COLO668 (cell line): Measurements from ENCODE around the gene ELMO1.

Experiments used
- DNase-seq: peaks from one replicate; lab custom pipeline; 2025; ENCODE audit not compliant: unreplicated experiment; lab: John Stamatoyannopoulos, UW

The ELMO1 gene

GRCh38 chr7:37352251-37352880, 96.3 kb downstream of the ELMO1 start:
- no peak for DNase-seq

GRCh38 chr7:37351716-37352115, 96.9 kb downstream of the ELMO1 start:
- no peak for DNase-seq

GRCh38 chr7:37349979-37350590, 98.6 kb downstream of the ELMO1 start:
- DNase-seq, result no peak

- DNase-seq, result no peak
Measured at GRCh38 chr7:37348982-37349381, 99.7 kb downstream of the ELMO1 start.

GRCh38 chr7:37346761-37347160, 101.9 kb downstream of the ELMO1 start:
- no peak for DNase-seq

GRCh38 chr7:37344886-37345579, 103.6 kb downstream of the ELMO1 start:
- no peak for DNase-seq

GRCh38 chr7:37342688-37343471, 105.8 kb downstream of the ELMO1 start:
- DNase-seq, result no peak

- no peak for DNase-seq
Measured at GRCh38 chr7:37342176-37342687, 106.4 kb downstream of the ELMO1 start.

GRCh38 chr7:37341033-37341630, 107.5 kb downstream of the ELMO1 start:
- DNase-seq, result no peak

GRCh38 chr7:37338966-37339365, 109.7 kb downstream of the ELMO1 start:
- no peak for DNase-seq

- DNase-seq, result no peak
Measured at GRCh38 chr7:37337522-37337921, 111.1 kb downstream of the ELMO1 start.

GRCh38 chr7:37336259-37336658, 112.4 kb downstream of the ELMO1 start:
- DNase-seq, result no peak

GRCh38 chr7:37333075-37333474, 115.6 kb downstream of the ELMO1 start:
- DNase-seq, result no peak

- no peak for DNase-seq
Measured at GRCh38 chr7:37332243-37333016, 116.2 kb downstream of the ELMO1 start.

GRCh38 chr7:37330775-37331174, 117.9 kb downstream of the ELMO1 start:
- no peak for DNase-seq

- no peak for DNase-seq
Measured at GRCh38 chr7:37329940-37330339, 118.7 kb downstream of the ELMO1 start.

- DNase-seq, result no peak
Measured at GRCh38 chr7:37327288-37327687, 121.4 kb downstream of the ELMO1 start.

- no peak for DNase-seq
Measured at GRCh38 chr7:37323966-37324365, 124.7 kb downstream of the ELMO1 start.

- no peak for DNase-seq
Measured at GRCh38 chr7:37322831-37323230, 125.8 kb downstream of the ELMO1 start.

GRCh38 chr7:37320848-37321468, 127.7 kb downstream of the ELMO1 start:
- DNase-seq, result no peak
